Panc1 (cell line): ENCODE data around the gene SOBP. TPM values are rescaled to one million over a fixed set of nuclear protein-coding genes. Genes with fewer than 3 reads are reported as not detected.

Experiments used
- ATAC-seq: fragments of 200-7000 bp; cut with Tn5 transposase; 2 replicates; pipeline ENCODE4 v1.9.1; 2020; ENCODE audit warnings: mild to moderate bottlenecking, moderate library complexity
- BruUV-seq: library from RNA; stranded (reverse); fragments of 400-500 nt; replicated peaks from 2 replicates; lab custom pipeline; 2021; lab: Mats Ljungman, UMichigan
- CTCF ChIA-PET: fragments of 300-600 bp; sonication (Branson Sonifier 250); formaldehyde crosslinking; loops from one replicate; lab custom pipeline; 2022; ENCODE audit warnings: antibody characterized with exemption; lab: Charles Lee
- POLR2A ChIA-PET: fragments of 300-600 bp; sonication (Branson Sonifier 250); formaldehyde crosslinking; loops from one replicate; lab custom pipeline; 2022; ENCODE audit warnings: antibody characterized with exemption; lab: Charles Lee
- DNase-seq: peaks from one replicate; pipeline ENCODE4 v3.0.0-alpha.2; 2010; ENCODE audit warnings: low read depth, low spot score
- H3K27ac ChIP-seq: 2 replicates; pipeline ENCODE4 v1.5.1; 2011; ENCODE audit warnings: mild to moderate bottlenecking, low read length, inconsistent platforms
- H3K27me3 ChIP-seq: fragments of 200-500 bp; sonication (Bioruptor generic); 2 replicates; pipeline ENCODE4 v1.6.0; 2014; ENCODE audit warnings: low read length, inconsistent platforms; ENCODE audit not compliant: control insufficient read depth, insufficient read depth
- H3K36me3 ChIP-seq: fragments of 200-500 bp; sonication (Bioruptor generic); 2 replicates; pipeline ENCODE4 v1.5.1; 2014; ENCODE audit warnings: inconsistent platforms, mild to moderate bottlenecking, low read length, moderate library complexity; ENCODE audit not compliant: control insufficient read depth, insufficient read depth
- H3K4me1 ChIP-seq: 2 replicates; pipeline ENCODE4 v1.5.1; 2011; ENCODE audit warnings: inconsistent platforms, mild to moderate bottlenecking, low read length, moderate library complexity; ENCODE audit not compliant: control insufficient read depth, insufficient read depth
- H3K4me3 ChIP-seq, 2 experiments: 2 replicates each; pipeline ENCODE4 v1.5.1; 2011 to 2012; ENCODE audit warnings: low read depth in 2 of 2, low read length in 2 of 2, mild to moderate bottlenecking in 2 of 2, inconsistent platforms in 1 of 2, moderate library complexity in 1 of 2
- H3K9me3 ChIP-seq: fragments of 200-500 bp; sonication (Bioruptor generic); 2 replicates; pipeline ENCODE4 v1.5.1; 2014; ENCODE audit warnings: low read depth, mild to moderate bottlenecking, inconsistent platforms, low read length, moderate library complexity; ENCODE audit not compliant: control insufficient read depth, insufficient read depth
- POLR2AphosphoS5 ChIP-seq: IDR thresholded peaks from 2 replicates; pipeline ENCODE4 v1.6.1; 2012; ENCODE audit warnings: mild to moderate bottlenecking, low read depth, low read length, moderate library complexity
- SIN3A ChIP-seq: IDR thresholded peaks from 2 replicates; pipeline ENCODE4 v1.6.1; 2012; ENCODE audit warnings: low read depth, mild to moderate bottlenecking, low read length, moderate library complexity, borderline replicate concordance; ENCODE audit not compliant: insufficient read depth
- TCF7L2 ChIP-seq: IDR thresholded peaks from 2 replicates; pipeline ENCODE4 v1.6.1; 2011; ENCODE audit warnings: mild to moderate bottlenecking, low read depth, low read length, inconsistent platforms
- in situ Hi-C: cut with HindIII; loops from 2 replicates; pipeline ENCODE4 v1.10.0; 2016; ENCODE audit warnings: low sequenced_read_pairs, low pct_unique_long_range_greater_than_20kb
- intact Hi-C: fragments of 100-400 bp; cut with micrococcal nuclease; formaldehyde crosslinking; loops from one replicate; pipeline ENCODE4 v1.10.0; 2022; ENCODE audit not compliant: unreplicated experiment
- total RNA-seq: library from RNA; stranded (reverse); gene quantifications from one replicate; pipeline ENCODE4 v1.2.1, GENCODE V29; 2021; ENCODE audit not compliant: unreplicated experiment
- TF ChIP-seq, protein P1 (sequence below), 2 experiments: IDR thresholded peaks; 2 replicates each; pipeline ENCODE4 v1.6.1; 2011 to 2012; ENCODE audit warnings: low read depth in 2 of 2, control low read depth in 1 of 2, low read length in 1 of 2, mild to moderate bottlenecking in 1 of 2, moderate library complexity in 1 of 2; ENCODE audit not compliant: insufficient read depth in 1 of 2
- TF ChIP-seq, protein P2 (sequence below): fragments of 450-650 bp; IDR thresholded peaks from 2 replicates; pipeline ENCODE4 v1.5.1; 2017; ENCODE audit warnings: mild to moderate bottlenecking

SOBP gene
- total RNA-seq, 1 experiment from 2014 or later, result 9.0 TPM

- intact Hi-C loops (no loop called here), in situ Hi-C loops (no loop called here)
- TF ChIP-seq, protein P1, sequence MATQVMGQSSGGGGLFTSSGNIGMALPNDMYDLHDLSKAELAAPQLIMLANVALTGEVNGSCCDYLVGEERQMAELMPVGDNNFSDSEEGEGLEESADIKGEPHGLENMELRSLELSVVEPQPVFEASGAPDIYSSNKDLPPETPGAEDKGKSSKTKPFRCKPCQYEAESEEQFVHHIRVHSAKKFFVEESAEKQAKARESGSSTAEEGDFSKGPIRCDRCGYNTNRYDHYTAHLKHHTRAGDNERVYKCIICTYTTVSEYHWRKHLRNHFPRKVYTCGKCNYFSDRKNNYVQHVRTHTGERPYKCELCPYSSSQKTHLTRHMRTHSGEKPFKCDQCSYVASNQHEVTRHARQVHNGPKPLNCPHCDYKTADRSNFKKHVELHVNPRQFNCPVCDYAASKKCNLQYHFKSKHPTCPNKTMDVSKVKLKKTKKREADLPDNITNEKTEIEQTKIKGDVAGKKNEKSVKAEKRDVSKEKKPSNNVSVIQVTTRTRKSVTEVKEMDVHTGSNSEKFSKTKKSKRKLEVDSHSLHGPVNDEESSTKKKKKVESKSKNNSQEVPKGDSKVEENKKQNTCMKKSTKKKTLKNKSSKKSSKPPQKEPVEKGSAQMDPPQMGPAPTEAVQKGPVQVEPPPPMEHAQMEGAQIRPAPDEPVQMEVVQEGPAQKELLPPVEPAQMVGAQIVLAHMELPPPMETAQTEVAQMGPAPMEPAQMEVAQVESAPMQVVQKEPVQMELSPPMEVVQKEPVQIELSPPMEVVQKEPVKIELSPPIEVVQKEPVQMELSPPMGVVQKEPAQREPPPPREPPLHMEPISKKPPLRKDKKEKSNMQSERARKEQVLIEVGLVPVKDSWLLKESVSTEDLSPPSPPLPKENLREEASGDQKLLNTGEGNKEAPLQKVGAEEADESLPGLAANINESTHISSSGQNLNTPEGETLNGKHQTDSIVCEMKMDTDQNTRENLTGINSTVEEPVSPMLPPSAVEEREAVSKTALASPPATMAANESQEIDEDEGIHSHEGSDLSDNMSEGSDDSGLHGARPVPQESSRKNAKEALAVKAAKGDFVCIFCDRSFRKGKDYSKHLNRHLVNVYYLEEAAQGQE (IDR thresholded peaks at IDR 0.05; ENCODE audit: insufficient read depth in 1 of 2, low read depth in 2 of 2, low read length in 1 of 2), result no peak
- TF ChIP-seq, protein P2, sequence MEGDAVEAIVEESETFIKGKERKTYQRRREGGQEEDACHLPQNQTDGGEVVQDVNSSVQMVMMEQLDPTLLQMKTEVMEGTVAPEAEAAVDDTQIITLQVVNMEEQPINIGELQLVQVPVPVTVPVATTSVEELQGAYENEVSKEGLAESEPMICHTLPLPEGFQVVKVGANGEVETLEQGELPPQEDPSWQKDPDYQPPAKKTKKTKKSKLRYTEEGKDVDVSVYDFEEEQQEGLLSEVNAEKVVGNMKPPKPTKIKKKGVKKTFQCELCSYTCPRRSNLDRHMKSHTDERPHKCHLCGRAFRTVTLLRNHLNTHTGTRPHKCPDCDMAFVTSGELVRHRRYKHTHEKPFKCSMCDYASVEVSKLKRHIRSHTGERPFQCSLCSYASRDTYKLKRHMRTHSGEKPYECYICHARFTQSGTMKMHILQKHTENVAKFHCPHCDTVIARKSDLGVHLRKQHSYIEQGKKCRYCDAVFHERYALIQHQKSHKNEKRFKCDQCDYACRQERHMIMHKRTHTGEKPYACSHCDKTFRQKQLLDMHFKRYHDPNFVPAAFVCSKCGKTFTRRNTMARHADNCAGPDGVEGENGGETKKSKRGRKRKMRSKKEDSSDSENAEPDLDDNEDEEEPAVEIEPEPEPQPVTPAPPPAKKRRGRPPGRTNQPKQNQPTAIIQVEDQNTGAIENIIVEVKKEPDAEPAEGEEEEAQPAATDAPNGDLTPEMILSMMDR, result no peak
- no peak for TF ChIP-seq TCF7L2
- no peak for TF ChIP-seq POLR2AphosphoS5
- TF ChIP-seq SIN3A, result no peak
- H3K9me3 ChIP-seq, result no peaks in the 10 kb centered on the region
- POLR2A ChIA-PET, result no interaction called here
- peaks cover 3% of the 10 kb centered on the region; the same call in 1 of the 2 replicates for H3K4me1 ChIP-seq
- ATAC-seq (0 out of 2 replicates have a peak, but pooled peaks have one; percentile 45), DNase-seq (no peak)
- H3K4me3 ChIP-seq, result no peak overlapping the region
- no peaks in the 10 kb centered on the region for H3K36me3 ChIP-seq
- no peaks in the 10 kb centered on the region for H3K27me3 ChIP-seq
- CTCF ChIA-PET, result no interaction called here
- no TSS peak for BruUV-seq
- no peak overlapping the region for H3K27ac ChIP-seq
Observed at GRCh38 chr6:107624541-107624940, 134.6 kb downstream of the SOBP start.

DNA sequence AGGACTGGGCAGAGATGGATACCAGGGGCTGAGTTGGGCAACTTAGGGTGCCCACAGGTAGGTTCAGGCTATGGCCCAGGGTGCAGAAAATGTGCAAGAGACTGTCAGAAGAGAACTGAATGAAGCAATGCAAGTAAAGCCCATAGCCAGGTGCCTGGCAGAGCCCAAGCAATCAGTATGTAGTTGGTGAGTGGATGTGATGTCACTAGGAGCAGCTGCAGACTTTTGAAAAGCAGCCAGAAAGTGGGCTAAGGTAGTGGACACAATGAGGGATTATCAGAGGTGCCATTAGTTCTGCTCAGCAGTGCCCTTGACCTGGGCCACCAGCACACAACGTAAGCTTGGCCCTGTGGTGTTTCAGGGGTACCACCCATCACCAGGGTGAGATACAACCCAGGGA lies 135.3 kb downstream of the SOBP start:
- no TSS peak for BruUV-seq

More for the DNA sequence above, 135.3 kb downstream of the SOBP start:
- ChIA-PET POLR2A (no interaction called here), CTCF (no interaction called here)
- TF ChIP-seq TCF7L2 (no peak), SIN3A (no peak), POLR2AphosphoS5 (no peak)
- TF ChIP-seq, protein P2, result no peak
- TF ChIP-seq, protein P1 (IDR thresholded peaks at IDR 0.05; ENCODE audit: insufficient read depth in 1 of 2, low read depth in 2 of 2, low read length in 1 of 2), result no peak
- intact Hi-C loops (no loop called here), in situ Hi-C loops (no loop called here)
- DNase-seq (no peak), ATAC-seq (no peak)
- Histone ChIP-seq H3K9me3 (no peaks in the 10 kb centered on the region), H3K27me3 (no peaks in the 10 kb centered on the region), H3K27ac (no peak overlapping the region), H3K4me3 (no peak overlapping the region), H3K36me3 (no peaks in the 10 kb centered on the region), H3K4me1 (peaks cover 3% of the 10 kb centered on the region; the same call in 1 of the 2 replicates)
